CD4-positive, alpha-beta memory T cell (primary cell): ENCODE data around the gene MALRD1. TPM values are rescaled to one million over a fixed set of nuclear protein-coding genes. Genes with fewer than 3 reads are reported as not detected.

Experiments used
- CTCF ChIA-PET: fragments of 350-600 bp; sonication (Branson Sonifier 250); formaldehyde crosslinking; loops from one replicate; lab custom pipeline; 2021; ENCODE audit warnings: inconsistent platforms; ENCODE audit not compliant: partially characterized antibody; lab: Charles Lee
- POLR2A ChIA-PET: fragments of 350-600 bp; sonication (Branson Sonifier 250); formaldehyde crosslinking; loops from one replicate; lab custom pipeline; 2021; ENCODE audit not compliant: partially characterized antibody; lab: Charles Lee
- DNase-seq, 5 donors: peaks; one replicate each; pipeline versions ENCODE4 v3.0.0 to v3.0.0-alpha.2; 2020 to 2022; ENCODE audit warnings: mixed read lengths in 1 of 5
- H3K27ac ChIP-seq: one replicate; pipeline ENCODE4 v1.7.0; 2013; ENCODE audit warnings: low read depth, low read length
- H3K27me3 ChIP-seq: 2 replicates; pipeline ENCODE4 v1.7.0; 2013; ENCODE audit warnings: mild to moderate bottlenecking, low read length, moderate library complexity; ENCODE audit not compliant: insufficient read depth
- H3K36me3 ChIP-seq: 2 replicates; pipeline ENCODE4 v1.7.0; 2013; ENCODE audit warnings: mild to moderate bottlenecking, low read length, moderate library complexity; ENCODE audit not compliant: insufficient read depth
- H3K4me1 ChIP-seq: 2 replicates; pipeline ENCODE4 v1.7.0; 2013; ENCODE audit warnings: mild to moderate bottlenecking, low read length, moderate library complexity; ENCODE audit not compliant: insufficient read depth
- H3K4me3 ChIP-seq, 2 donors: one replicate each; pipeline ENCODE4 v1.7.0; 2013; ENCODE audit warnings: low read length in 2 of 2, mild to moderate bottlenecking in 1 of 2
- H3K9me3 ChIP-seq, 2 donors: one replicate each; pipeline ENCODE4 v1.7.0; 2013; ENCODE audit warnings: low read length in 2 of 2, control low read depth in 1 of 2; ENCODE audit not compliant: control insufficient read depth in 1 of 2
- H3K27ac Mint-ChIP-seq, 7 donors: one replicate each; pipeline ENCODE4 v1.8.0; 2020 to 2021; ENCODE audit warnings: mixed read lengths in 7 of 7, mild to moderate bottlenecking in 6 of 7, inconsistent platforms in 3 of 7, moderate library complexity in 3 of 7
- H3K27me3 Mint-ChIP-seq, 2 donors: one replicate each; pipeline ENCODE4 v1.8.0; 2020 to 2021; ENCODE audit warnings: mixed read lengths in 2 of 2
- H3K36me3 Mint-ChIP-seq, 2 donors: one replicate each; pipeline ENCODE4 v1.8.0; 2020 to 2021; ENCODE audit warnings: mixed read lengths in 2 of 2, inconsistent platforms in 1 of 2, mild to moderate bottlenecking in 1 of 2
- H3K4me1 Mint-ChIP-seq, 4 donors: one replicate each; pipeline ENCODE4 v1.8.0; 2020 to 2021; ENCODE audit warnings: mixed read lengths in 4 of 4, mild to moderate bottlenecking in 1 of 4
- H3K4me3 Mint-ChIP-seq, 8 donors: one replicate each; pipeline ENCODE4 v1.8.0; 2020 to 2021; ENCODE audit warnings: mixed read lengths in 8 of 8, mild to moderate bottlenecking in 7 of 8, moderate library complexity in 6 of 8, inconsistent platforms in 3 of 8
- H3K9me3 Mint-ChIP-seq, 8 donors: one replicate each; pipeline ENCODE4 v1.8.0; 2020 to 2021; ENCODE audit warnings: mixed read lengths in 8 of 8, mild to moderate bottlenecking in 5 of 8, inconsistent platforms in 3 of 8, moderate library complexity in 1 of 8
- intact Hi-C: fragments of 100-400 bp; cut with micrococcal nuclease; formaldehyde crosslinking; loops from one replicate; pipeline ENCODE4 v1.15.1; 2023
- polyA plus RNA-seq, 2 donors: library from polyadenylated mRNA; unstranded; fragments of 300-500 nt; fragmentation: Illumina TruSeq; gene quantifications; one replicate each; pipeline ENCODE4 v1.2.3, GENCODE V29; 2021
- total RNA-seq, 2 experiments: library from RNA; stranded (reverse); gene quantifications; one replicate each; pipeline ENCODE4 v1.2.3, GENCODE V29; 2021

MALRD1 gene
- total and polyA plus RNA-seq, 4 experiments from 2014 or later: not detected

- Mint-ChIP-seq H3K9me3 (peaks cover 0 to 6% (median 1%) of the 10 kb centered on the region in 8 donors), H3K27me3 (no peaks in the 10 kb centered on the region), H3K27ac (no peak overlapping the region), H3K36me3 (no peaks in the 10 kb centered on the region), H3K4me1 (no peaks in the 10 kb centered on the region), H3K4me3 (no peak overlapping the region)
- POLR2A ChIA-PET: no interaction called here
- intact Hi-C loops: no loop called here
- DNase-seq: no peak
- no peak overlapping the region for H3K27ac ChIP-seq
- H3K36me3 ChIP-seq: no peaks in the 10 kb centered on the region
- CTCF ChIA-PET: no interaction called here
- no peaks in the 10 kb centered on the region for H3K4me1 ChIP-seq
- no peak overlapping the region for H3K4me3 ChIP-seq
- no peaks in the 10 kb centered on the region for H3K9me3 ChIP-seq
- H3K27me3 ChIP-seq: no peaks in the 10 kb centered on the region
Measured at GRCh38 chr10:19024611-19025010, 24.0 kb upstream of the MALRD1 start.

DNA sequence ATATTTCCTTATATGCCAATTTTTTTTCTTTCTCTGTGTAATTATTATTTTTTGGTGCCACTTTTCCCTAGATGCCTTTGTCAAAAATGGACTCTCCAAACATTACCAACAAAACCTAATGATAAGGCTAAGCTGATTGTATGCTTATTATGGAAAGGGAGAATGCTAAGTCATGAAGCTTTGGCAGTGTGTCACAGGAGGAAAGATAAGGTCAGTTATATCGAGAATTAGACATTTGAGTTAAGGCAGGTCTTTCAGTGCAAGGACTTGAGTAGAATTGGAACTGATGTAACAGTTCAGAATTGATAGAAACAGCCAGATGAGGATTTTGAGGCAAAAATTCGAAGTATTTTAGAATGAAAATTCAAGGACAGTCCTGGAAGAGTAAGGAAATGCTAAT lies 16.8 kb upstream of the MALRD1 start:
- Mint-ChIP-seq H3K27ac (no peak overlapping the region), H3K4me3 (no peak overlapping the region), H3K9me3 (peaks cover 0 to 10% (median 3%) of the 10 kb centered on the region in 8 donors), H3K27me3 (no peaks in the 10 kb centered on the region), H3K36me3 (no peaks in the 10 kb centered on the region), H3K4me1 (no peaks in the 10 kb centered on the region)
- Histone ChIP-seq H3K9me3 (no peaks in the 10 kb centered on the region), H3K27me3 (no peaks in the 10 kb centered on the region), H3K27ac (no peak overlapping the region), H3K4me1 (no peaks in the 10 kb centered on the region), H3K4me3 (no peak overlapping the region), H3K36me3 (no peaks in the 10 kb centered on the region)
- ChIA-PET POLR2A (no interaction called here), CTCF (no interaction called here)
- DNase-seq: no peak
- intact Hi-C loops: no loop called here

GRCh38 chr10:19033741-19034140 lies 14.9 kb upstream of the MALRD1 start:
- no peaks in the 10 kb centered on the region for H3K27me3 Mint-ChIP-seq
- H3K4me3 Mint-ChIP-seq: no peak overlapping the region
- H3K4me1 Mint-ChIP-seq: no peaks in the 10 kb centered on the region
- Histone ChIP-seq H3K4me3 (no peak overlapping the region), H3K9me3 (no peaks in the 10 kb centered on the region), H3K36me3 (no peaks in the 10 kb centered on the region), H3K27me3 (no peaks in the 10 kb centered on the region), H3K27ac (no peak overlapping the region), H3K4me1 (no peaks in the 10 kb centered on the region)
- H3K9me3 Mint-ChIP-seq: peaks cover 0 to 10% (median 5%) of the 10 kb centered on the region in 8 donors
- H3K36me3 Mint-ChIP-seq: no peaks in the 10 kb centered on the region
- DNase-seq: no peak
- ChIA-PET CTCF (no interaction called here), POLR2A (no interaction called here)
- intact Hi-C loops: no loop called here
- no peak overlapping the region for H3K27ac Mint-ChIP-seq

DNA sequence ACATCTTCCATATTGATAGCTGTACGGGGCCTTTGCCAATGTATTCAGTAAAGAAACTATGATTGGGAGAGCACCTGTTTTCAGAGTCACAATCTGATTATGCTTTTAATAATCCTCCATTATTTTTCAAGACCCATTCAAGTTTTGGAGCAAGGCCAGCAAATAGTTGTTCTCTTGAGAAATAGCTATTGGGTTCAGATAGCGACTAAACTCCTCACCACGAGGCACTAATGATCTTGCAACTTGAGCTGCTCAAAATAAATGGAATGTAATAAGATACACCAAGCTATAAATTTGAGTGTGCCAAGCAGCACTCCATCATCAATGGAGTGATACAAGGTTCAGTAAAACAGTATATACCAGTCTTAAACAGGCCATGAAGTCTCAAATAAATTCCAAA lies 7.4 kb upstream of the MALRD1 start:
- Histone ChIP-seq H3K9me3 (no peaks in the 10 kb centered on the region), H3K4me1 (no peaks in the 10 kb centered on the region), H3K36me3 (no peaks in the 10 kb centered on the region), H3K27ac (no peak overlapping the region), H3K4me3 (no peak overlapping the region), H3K27me3 (no peaks in the 10 kb centered on the region)
- Mint-ChIP-seq H3K27me3 (no peaks in the 10 kb centered on the region), H3K4me1 (no peaks in the 10 kb centered on the region), H3K36me3 (no peaks in the 10 kb centered on the region), H3K4me3 (no peak overlapping the region), H3K27ac (no peak overlapping the region), H3K9me3 (peaks cover 0 to 12% (median 2%) of the 10 kb centered on the region in 8 donors)
- CTCF ChIA-PET: no interaction called here
- intact Hi-C loops: no loop called here
- POLR2A ChIA-PET: no interaction called here
- DNase-seq: no peak

DNA sequence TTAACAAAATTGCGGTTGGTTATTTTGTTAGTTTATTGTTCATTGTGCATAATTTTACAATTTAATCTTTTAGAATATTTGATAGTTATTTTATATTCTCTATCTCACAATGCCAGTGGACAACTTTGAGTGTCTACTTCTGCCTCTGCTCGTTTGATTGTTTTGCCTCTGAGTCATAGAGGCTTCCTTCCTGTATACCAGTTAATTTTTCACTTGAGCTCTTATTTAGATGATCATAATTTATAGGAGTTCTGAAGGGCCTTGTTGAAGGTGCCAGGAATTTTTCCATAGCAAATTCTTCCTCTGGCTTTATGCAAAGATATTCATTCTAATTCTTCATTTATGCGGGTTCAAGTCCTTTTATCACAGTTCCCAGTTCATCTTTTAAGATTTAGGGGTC lies 5.2 kb upstream of the MALRD1 start:
- POLR2A ChIA-PET: no interaction called here

DNA sequence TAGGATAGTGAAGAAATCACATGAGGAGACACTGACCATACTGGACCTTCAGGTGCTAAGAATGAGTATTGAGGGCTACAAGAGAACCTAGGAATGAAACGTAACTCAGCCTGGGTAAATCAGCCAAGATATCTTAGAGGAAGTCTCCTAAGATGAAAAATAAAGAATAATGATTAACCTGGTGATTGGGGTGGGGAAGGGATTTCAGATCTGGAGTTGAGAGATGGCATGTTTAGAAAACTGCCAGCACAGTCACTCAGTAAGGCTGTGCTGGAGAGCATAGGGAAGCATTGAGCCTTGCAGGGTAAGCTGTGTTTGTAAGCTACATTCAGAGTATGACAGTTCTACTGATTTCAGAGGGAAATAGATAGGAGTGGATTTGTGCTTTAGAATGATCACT lies 1.9 kb upstream of the MALRD1 start:
- ChIA-PET POLR2A (no interaction called here), CTCF (no interaction called here)

More for the DNA sequence above, 5.2 kb upstream of the MALRD1 start:
- Mint-ChIP-seq H3K9me3 (peaks cover 0 to 10% (median 2%) of the 10 kb centered on the region in 8 donors), H3K4me3 (no peak overlapping the region), H3K4me1 (no peaks in the 10 kb centered on the region), H3K36me3 (no peaks in the 10 kb centered on the region), H3K27me3 (no peaks in the 10 kb centered on the region), H3K27ac (no peak overlapping the region)
- Histone ChIP-seq H3K36me3 (no peaks in the 10 kb centered on the region), H3K27ac (no peak overlapping the region), H3K9me3 (no peaks in the 10 kb centered on the region), H3K4me3 (no peak overlapping the region), H3K27me3 (no peaks in the 10 kb centered on the region), H3K4me1 (no peaks in the 10 kb centered on the region)
- CTCF ChIA-PET: no interaction called here
- no peak for DNase-seq
- intact Hi-C loops: no loop called here

GRCh38 chr10:19048891-19049290 lies 290 bp downstream of the MALRD1 start:
- no peak overlapping the region for H3K27ac ChIP-seq
- Mint-ChIP-seq H3K4me3 (no peak overlapping the region), H3K4me1 (no peaks in the 10 kb centered on the region), H3K36me3 (no peaks in the 10 kb centered on the region), H3K9me3 (peaks cover 0 to 7% (median 1%) of the 10 kb centered on the region in 8 donors), H3K27ac (no peak overlapping the region), H3K27me3 (no peaks in the 10 kb centered on the region)
- no peaks in the 10 kb centered on the region for H3K9me3 ChIP-seq
- ChIA-PET POLR2A (no interaction called here), CTCF (no interaction called here)
- no peaks in the 10 kb centered on the region for H3K27me3 ChIP-seq
- no peaks in the 10 kb centered on the region for H3K4me1 ChIP-seq
- intact Hi-C loops: no loop called here
- no peaks in the 10 kb centered on the region for H3K36me3 ChIP-seq
- no peak overlapping the region for H3K4me3 ChIP-seq
- no peak for DNase-seq

More for the DNA sequence above, 1.9 kb upstream of the MALRD1 start:
- H3K36me3 Mint-ChIP-seq: no peaks in the 10 kb centered on the region
- no peaks in the 10 kb centered on the region for H3K4me1 Mint-ChIP-seq
- H3K9me3 Mint-ChIP-seq: peaks cover 0 to 7% (median 2%) of the 10 kb centered on the region in 8 donors
- Histone ChIP-seq H3K4me1 (no peaks in the 10 kb centered on the region), H3K27ac (no peak overlapping the region), H3K9me3 (no peaks in the 10 kb centered on the region), H3K36me3 (no peaks in the 10 kb centered on the region), H3K27me3 (no peaks in the 10 kb centered on the region), H3K4me3 (no peak overlapping the region)
- H3K27ac Mint-ChIP-seq: no peak overlapping the region
- H3K27me3 Mint-ChIP-seq: no peaks in the 10 kb centered on the region
- no peak for DNase-seq
- H3K4me3 Mint-ChIP-seq: no peak overlapping the region
- intact Hi-C loops: no loop called here

DNA sequence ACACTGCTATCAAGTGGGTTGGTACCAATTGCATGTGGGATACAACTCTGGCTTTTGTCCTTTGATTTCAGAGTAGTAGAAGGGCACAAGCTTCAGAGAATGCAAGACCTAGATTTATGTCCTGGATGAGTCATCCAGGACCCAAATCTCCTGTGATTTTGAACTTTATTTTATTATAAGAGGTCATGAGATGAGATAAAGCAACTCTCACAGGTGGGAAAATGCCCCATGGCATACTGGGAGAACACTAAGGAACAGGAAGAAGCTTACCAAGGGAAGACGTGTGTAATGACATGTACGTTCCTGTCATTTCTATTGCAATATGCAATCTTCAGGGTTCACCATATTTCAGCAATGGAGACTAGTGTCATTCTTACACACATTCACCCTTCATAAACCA lies 966 bp downstream of the MALRD1 start:
- Histone ChIP-seq H3K4me3 (no peak overlapping the region), H3K4me1 (no peaks in the 10 kb centered on the region), H3K36me3 (no peaks in the 10 kb centered on the region), H3K27ac (no peak overlapping the region), H3K27me3 (no peaks in the 10 kb centered on the region), H3K9me3 (no peaks in the 10 kb centered on the region)
- intact Hi-C loops: no loop called here
- POLR2A ChIA-PET: no interaction called here
- Mint-ChIP-seq H3K36me3 (no peaks in the 10 kb centered on the region), H3K4me3 (no peak overlapping the region), H3K27ac (no peak overlapping the region), H3K27me3 (no peaks in the 10 kb centered on the region), H3K4me1 (no peaks in the 10 kb centered on the region), H3K9me3 (peaks cover 0 to 7% (median 2%) of the 10 kb centered on the region in 8 donors)
- DNase-seq: no peak
- CTCF ChIA-PET: no interaction called here
